GM19023 (cell line): Measurements from ENCODE around the gene SLX4IP.
"Not testable (repeated sequence)": the region's sequence is repeated elsewhere in the genome, so short reads cannot be mapped to it uniquely, and the experiment has no call there.

Experiments used
- ATAC-seq: cut with Tn5 transposase; IDR thresholded peaks from one replicate; pipeline ENCODE4 v1.9.1; 2021; ENCODE audit warnings: mild to moderate bottlenecking, moderate library complexity; ENCODE audit not compliant: unreplicated experiment

SLX4IP gene

DNA sequence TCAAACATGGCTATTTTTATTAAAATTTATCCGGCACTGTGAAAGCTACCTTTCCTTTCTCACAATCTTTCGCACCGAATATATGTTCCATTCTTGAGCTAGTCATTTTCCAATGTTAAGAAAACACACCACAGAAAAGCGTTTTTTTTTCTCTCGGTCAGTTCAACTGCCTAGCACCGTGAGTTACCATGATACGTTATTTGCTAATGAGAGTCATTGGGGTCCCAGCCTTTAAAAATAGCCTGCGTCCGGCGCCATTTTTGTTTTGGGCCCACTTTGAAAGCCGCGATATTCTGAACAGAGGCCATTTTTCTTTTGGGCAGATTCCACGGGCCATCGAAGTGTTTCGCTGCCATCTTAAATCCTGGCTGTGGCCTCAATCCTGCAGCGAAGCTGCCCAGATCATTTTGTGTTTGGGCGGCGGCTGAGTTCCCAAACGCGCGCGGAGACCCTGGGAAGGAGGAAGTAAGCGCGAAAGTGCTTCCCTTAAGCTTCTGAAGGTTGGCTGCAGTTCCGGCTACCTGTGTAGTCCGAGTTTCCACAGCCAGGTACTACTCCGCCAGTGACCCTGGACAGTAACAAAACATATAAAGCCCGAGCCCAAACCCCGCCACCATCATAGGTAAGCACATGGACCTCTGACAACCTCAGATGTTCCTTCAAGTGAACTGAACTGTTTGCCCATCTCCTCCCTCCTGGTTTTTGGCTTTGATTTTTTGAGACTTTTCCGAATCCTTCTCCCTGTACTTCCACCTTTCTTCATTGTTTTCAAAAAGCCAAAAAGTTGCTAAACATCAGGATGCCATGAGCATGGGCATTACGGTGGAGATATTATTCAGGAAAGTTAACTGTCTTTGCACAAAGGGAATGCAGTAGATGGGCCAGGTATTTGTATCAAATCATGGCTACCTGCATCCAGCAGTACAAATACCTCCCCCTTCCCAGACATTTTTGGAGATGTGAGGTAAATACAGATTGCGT lies at the start of gene SLX4IP:
Gene SLX4IP, plus strand, starts transcription at position 474 of the 981 bp plus-strand sequence. CDS start 22,900 bp downstream, outside the sequence.
- ATAC-seq: peak; percentile 62

DNA sequence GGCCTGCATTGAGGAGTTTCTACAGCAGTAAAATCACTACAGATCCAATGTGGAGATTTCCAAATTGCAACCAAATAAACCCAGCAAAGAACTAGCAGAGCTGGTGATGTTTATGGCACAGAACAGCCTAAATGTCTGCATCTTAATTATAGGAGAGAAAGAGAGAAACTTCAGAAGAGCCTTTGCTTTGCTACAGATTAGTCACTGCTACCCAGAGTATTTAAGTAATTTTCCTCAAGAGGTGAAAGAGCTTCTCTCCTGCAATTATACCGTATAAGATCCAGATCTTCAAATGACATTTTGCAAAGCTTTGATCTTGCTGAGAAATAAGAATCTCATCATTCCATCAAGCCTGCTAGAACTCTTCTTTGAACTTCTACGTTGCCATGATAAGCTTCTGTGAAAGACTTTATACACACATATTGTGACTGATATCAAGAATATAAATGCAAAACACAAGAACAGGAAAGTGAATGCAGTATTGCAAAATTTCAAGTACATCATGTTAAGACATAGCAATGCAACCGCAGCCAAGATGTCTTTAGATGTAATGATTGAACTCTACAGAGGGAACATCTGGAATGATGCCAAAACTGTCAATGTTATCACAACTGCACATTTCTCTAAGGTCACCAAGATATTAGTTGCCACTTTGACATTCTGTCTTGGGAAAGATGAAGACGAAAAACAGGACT lies 49.1 kb upstream of the SLX4IP start:
- no peak for ATAC-seq

GRCh38 chr20:10387686-10388085 lies 47.4 kb upstream of the SLX4IP start:
- no peak for ATAC-seq

GRCh38 chr20:10388597-10388996 lies 46.5 kb upstream of the SLX4IP start:
- ATAC-seq: no peak

GRCh38 chr20:10390709-10391108 lies 44.4 kb upstream of the SLX4IP start:
- ATAC-seq: no peak

DNA sequence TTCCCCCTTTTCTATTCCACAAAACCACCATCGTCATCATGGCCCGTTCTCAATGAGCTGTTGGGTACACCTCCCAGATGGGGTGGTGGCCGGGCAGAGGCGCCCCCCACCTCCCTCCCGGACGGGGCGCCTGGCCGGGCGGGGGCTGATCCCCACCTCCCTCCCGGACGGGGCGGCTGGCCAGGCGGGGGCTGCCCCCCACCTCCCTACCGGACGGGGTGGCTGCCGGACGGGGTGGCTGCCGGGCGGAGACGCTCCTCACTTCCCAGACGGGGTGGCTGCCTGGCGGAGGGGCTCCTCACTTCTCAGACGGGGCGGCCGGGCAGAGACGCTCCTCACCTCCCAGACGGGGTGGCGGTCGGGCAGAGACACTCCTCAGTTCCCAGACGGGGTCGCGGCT lies 40.4 kb upstream of the SLX4IP start:
- ATAC-seq: not testable (repeated sequence)

GRCh38 chr20:10398834-10399369 lies 36.2 kb upstream of the SLX4IP start:
- no peak for ATAC-seq

- ATAC-seq: no peak
These were observed 32.0 kb upstream of the SLX4IP start for GRCh38 chr20:10402938-10403608.

DNA sequence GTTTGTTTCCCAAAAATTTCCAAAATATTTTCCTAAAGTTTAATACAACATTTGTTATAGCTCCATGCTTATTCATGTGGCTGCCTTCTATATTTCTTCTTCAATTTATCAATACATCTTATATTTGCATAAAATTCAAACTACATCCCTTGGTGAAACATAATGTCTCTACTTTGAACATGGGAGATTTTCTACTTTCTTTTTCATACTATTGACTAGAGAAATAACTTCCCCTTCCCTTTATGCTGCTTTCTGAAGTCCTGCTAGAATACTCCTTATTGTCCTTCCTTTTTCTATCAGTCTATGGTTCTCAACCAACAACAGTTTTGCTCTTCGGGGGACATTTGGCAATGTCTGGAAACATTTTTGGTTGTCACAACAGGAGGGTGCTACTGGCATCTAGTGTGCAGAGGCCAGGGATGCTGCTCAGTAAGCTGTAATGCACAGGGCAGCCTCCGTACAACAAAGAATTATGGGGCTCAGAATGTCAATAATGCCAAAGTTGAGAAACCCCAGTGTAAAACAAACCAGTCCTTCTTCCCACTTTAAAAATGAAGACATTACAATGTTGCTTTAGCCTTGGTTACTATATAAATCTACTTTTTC lies 31.0 kb upstream of the SLX4IP start:
- no peak for ATAC-seq

GRCh38 chr20:10404959-10405530 lies 30.1 kb upstream of the SLX4IP start:
- ATAC-seq: no peak

- no peak for ATAC-seq
These were observed 26.8 kb upstream of the SLX4IP start for GRCh38 chr20:10408108-10408813.

DNA sequence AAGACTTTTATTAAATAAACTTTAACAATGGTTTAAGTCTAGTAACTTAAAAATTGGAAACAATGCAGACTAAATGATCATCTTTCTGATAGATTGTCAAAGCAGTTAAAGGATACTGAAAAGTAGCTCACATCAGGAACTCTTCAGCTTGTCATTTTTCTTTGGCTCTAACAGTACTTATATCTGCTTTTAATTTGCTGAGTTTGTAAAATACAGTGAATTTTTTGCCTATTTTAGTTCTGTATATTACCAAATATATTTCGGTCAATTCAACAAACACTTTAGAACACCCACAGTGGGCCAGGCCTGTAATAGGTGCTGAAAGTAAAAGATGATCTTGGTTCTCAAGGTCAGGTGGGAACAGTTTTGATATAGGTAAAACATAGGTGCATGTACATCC lies 23.4 kb upstream of the SLX4IP start:
- ATAC-seq: no peak

GRCh38 chr20:10412591-10413408 lies 22.3 kb upstream of the SLX4IP start:
- no peak for ATAC-seq

DNA sequence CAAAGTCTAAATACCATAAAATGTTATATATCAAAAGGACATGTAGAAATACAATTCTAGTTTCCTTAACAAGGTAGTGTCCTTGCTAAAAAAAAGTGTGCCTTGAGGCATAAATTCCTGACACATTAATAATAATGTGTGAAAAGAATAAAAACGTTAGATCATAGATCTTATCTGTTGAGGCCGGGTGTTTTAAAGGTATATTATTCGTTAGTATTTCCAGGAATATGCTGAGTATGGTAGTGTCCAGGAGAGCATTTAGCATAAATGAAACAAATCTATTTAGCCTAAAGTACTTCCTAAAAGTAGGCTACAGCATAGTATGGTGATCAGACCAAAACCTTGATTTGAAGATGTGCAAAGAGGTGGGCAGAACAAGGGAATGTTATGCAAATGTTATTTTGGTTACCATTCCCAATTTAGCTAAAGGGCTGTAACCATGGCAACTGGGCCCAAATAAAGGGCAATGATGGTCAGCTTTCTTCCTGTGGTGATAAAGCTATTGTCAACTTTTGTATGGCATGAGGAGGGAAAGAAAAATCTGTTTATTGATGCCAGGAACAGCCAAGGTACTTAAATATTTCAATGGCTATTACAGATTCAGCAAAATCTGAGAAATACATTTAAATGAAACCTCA lies 20.0 kb upstream of the SLX4IP start:
- ATAC-seq: no peak

GRCh38 chr20:10417218-10417617 lies 17.9 kb upstream of the SLX4IP start:
- not testable (repeated sequence) for ATAC-seq

GRCh38 chr20:10419550-10420133 lies 15.5 kb upstream of the SLX4IP start:
- ATAC-seq: no peak

DNA sequence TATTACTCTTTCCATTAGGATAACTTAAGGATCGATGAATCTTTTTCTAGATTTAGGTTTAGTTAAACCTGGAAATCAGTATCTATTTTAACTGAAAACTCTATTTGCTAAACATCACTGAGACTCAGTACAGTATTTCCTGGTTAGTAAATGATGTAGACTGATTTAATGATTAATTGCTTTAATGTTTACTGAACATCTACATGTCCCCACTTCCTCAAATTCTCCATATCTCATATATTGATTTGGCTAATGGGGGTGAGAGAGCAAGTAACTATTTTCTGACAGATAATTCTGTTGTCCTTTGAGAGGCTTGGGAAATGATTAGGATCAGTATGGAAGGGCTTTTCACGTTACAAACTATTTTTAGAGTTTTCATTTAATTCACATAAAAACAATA lies 11.4 kb upstream of the SLX4IP start:
- ATAC-seq: no peak
